ENCODE measurements around the gene PROX1. TPM values are rescaled to one million over a fixed set of nuclear protein-coding genes. Genes with fewer than 3 reads are reported as not detected.
"Not testable (repeated sequence)": the region's sequence is repeated elsewhere in the genome, so short reads cannot be mapped to it uniquely, and the experiment has no call there.

The PROX1 gene
- total RNA-seq, 8 experiments from 2014 or later, result 0.15 to 47.7 (median 11.5) TPM

DNA sequence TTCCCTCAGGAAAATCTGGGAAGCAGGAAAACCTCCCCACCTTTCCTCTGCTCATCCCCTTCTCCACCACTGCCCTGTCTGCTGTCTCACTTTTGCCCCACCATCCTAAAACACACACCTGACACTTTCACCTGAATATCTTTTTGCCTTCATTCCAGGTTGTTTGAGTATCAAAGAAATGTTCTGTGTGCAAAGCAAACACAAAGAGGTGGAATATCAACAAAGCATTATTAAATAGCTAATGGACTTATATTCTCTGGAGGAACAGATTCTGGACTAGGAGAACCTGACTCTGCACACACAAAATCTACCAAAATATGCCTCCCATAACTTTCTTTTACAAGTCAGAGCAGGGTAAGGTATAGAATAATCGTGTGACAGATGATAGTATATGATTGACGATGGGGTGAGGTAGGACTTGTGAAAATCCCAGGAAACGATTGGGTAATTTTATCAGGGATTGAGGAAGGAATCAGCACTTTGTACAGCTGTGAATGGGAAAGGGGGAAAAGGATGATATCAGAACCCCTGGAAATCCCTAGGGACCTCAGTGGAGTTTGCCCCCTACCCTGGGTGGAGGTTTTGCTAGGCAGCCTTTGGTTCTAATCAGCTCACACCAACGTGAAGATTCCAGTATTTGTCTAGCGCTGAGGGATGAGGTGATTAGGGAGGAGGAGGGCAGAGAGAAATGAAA is 87.7 kb downstream of the PROX1 start:
- no peak overlapping the region for H3K4me3 ChIP-seq
- H3K27ac ChIP-seq, result no peak overlapping the region
- ATAC-seq (replicated peaks in 6 of 8), result no peak
- peaks cover 42 to 66% of the 10 kb centered on the region in 2 donors for H3K4me1 ChIP-seq (replicated peaks in 1 of 2)
- in situ Hi-C loops (cut with MboI; ENCODE audit: low pct_unique_long_range_greater_than_20kb in 2 of 9, low sequenced_read_pairs in 9 of 9, unreplicated experiment in 9 of 9), result no loop called here
- 0 to 100% (median 71%) methylated on average over 1 to 5 of the region's 5 CpGs; no CpG with 5 or more reads in 1 of the 10 experiments for WGBS, 10 experiments

DNA sequence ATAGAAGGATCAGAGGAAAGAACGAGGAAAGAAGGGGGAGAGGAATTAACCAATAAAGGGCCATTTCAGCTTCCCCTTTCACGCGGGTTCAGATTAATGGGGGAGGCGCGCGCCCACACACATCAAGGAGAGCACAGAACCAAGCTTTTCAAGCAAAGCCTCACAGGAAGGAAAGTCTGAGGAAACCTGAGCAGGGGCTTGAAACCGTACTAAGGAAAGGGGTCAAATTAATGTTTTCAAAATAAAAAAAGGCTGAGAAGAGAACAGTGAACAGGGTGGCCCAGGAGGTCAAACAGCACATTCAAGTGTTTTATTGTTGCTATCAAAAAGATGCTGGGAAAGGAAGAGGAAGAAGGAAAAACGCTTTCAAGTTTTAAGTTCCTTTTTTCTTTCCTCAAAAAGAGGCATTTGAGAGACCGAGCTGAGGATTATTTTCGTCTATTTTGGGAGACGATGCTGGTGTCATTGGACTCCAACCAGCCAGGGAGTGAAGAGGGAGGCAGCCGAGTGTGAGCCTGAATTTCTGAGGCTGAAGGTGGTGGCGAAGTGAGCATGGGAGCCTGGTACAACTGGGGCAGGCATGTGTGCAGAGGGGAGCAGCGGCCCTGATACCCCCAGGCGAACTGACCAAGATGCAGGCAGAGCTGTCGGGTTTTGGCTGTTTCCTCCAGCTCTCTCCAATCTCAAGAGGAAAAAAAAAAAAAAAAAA is 88.4 kb downstream of the PROX1 start:
- 9 to 92% (median 79%) methylated on average over 3 to 16 of the region's 16 CpGs for WGBS, 10 experiments
- no peak overlapping the region for H3K27ac ChIP-seq
- in situ Hi-C loops (cut with MboI; ENCODE audit: low pct_unique_long_range_greater_than_20kb in 2 of 9, low sequenced_read_pairs in 9 of 9, unreplicated experiment in 9 of 9), result no loop called here
- no peak overlapping the region for H3K4me3 ChIP-seq
- ATAC-seq (replicated peaks in 6 of 8), result no peak
- H3K4me1 ChIP-seq (replicated peaks in 1 of 2), result peaks cover 40 to 65% of the 10 kb centered on the region in 2 donors

GRCh38 chr1:214076708-214077065 is 88.9 kb downstream of the PROX1 start:
- 19 to 96% (median 70%) methylated on average over 2 to 7 of the region's 7 CpGs for WGBS, 10 experiments
- Histone ChIP-seq H3K4me3 (no peak overlapping the region), H3K4me1 (replicated peaks in 1 of 2) (peaks cover 35 to 60% of the 10 kb centered on the region in 2 donors), H3K27ac (no peak overlapping the region)
- in situ Hi-C loops (cut with MboI; ENCODE audit: low pct_unique_long_range_greater_than_20kb in 2 of 9, low sequenced_read_pairs in 9 of 9, unreplicated experiment in 9 of 9), result no loop called here
- no peak for ATAC-seq (replicated peaks in 6 of 8)

DNA sequence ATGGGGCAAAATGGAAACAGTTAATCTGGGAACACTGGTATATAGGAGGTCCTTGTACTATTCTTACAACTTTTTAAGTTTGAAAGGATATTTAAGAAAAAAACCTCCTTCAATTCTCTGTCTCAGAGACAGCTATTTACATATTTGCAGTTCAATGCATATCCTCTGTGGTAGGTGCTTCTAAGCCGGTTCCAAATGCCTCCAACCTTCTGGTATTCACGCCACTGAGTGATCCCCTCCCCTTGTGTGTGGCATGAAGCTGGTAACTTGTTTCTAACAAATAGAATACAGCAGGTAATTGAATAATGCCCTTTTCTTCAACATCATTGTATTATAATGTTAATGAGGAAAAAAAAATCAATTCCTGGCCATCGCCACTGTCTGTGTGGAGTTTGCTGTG is 91.2 kb downstream of the PROX1 start:
- in situ Hi-C loops (cut with MboI; ENCODE audit: low pct_unique_long_range_greater_than_20kb in 2 of 9, low sequenced_read_pairs in 9 of 9, unreplicated experiment in 9 of 9), result no loop called here
- H3K4me3 ChIP-seq, result no peak overlapping the region
- H3K27ac ChIP-seq, result no peak overlapping the region
- WGBS, 10 experiments, result 0 to 80% (median 38%) methylated on average over 1 to 3 of the region's 3 CpGs; no CpG with 5 or more reads in 4 of the 10 experiments
- H3K4me1 ChIP-seq (replicated peaks in 1 of 2), result peaks cover 27 to 37% of the 10 kb centered on the region in 2 donors
- no peak for ATAC-seq (replicated peaks in 6 of 8)

GRCh38 chr1:214085325-214085724 is 97.6 kb downstream of the PROX1 start:
- in situ Hi-C loops (cut with MboI; ENCODE audit: low pct_unique_long_range_greater_than_20kb in 2 of 9, low sequenced_read_pairs in 9 of 9, unreplicated experiment in 9 of 9), result loop anchor here in 1 of 9 experiments (10.0 kb wide), 1 partner anchor 61 kb away; no protein-coding TSS in a partner anchor
- ATAC-seq (replicated peaks in 6 of 8), result no peak
- Histone ChIP-seq H3K4me3 (no peak overlapping the region), H3K27ac (no peak overlapping the region), H3K4me1 (replicated peaks in 1 of 2) (no peaks in the 10 kb centered on the region)
- 13 to 100% (median 92%) methylated on average over 2 of the region's 2 CpGs for WGBS, 10 experiments

DNA sequence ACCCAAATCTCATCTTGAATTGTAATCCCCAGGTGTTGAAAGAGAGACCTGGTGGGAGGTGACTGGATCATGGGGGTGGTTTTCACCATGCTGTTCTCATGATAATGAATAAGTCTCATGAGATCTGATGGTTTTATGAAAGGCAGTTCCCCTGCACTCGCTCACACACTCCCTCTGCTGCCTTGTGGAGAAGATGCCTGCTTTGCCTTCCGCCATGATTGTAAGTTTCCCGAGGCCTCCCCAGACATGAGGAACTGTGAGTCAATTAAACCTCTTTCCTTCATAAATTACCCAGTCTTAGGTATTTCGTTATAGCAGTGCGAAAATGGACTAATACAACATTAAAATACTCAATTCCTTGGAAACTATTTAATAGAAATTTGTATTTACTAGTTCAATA is 99.2 kb downstream of the PROX1 start:
- Histone ChIP-seq H3K4me3 (no peak overlapping the region), H3K4me1 (replicated peaks in 1 of 2) (no peaks in the 10 kb centered on the region)
- in situ Hi-C loops (cut with MboI; ENCODE audit: low pct_unique_long_range_greater_than_20kb in 2 of 9, low sequenced_read_pairs in 9 of 9, unreplicated experiment in 9 of 9), result loop anchor here in 1 of 9 experiments (10.0 kb wide), 1 partner anchor 62 kb away; no protein-coding TSS in a partner anchor

GRCh38 chr1:214089003-214089402 is 101.2 kb downstream of the PROX1 start:
- H3K4me3 ChIP-seq, result not testable (repeated sequence)
- 6 to 100% (median 81%) methylated on average over 1 to 2 of the region's 2 CpGs for WGBS, 10 experiments

More for the DNA sequence above, 99.2 kb downstream of the PROX1 start:
- 24 to 100% (median 69%) methylated on average over 1 to 5 of the region's 5 CpGs; no CpG with 5 or more reads in 2 of the 10 experiments for WGBS, 10 experiments
- ATAC-seq (replicated peaks in 6 of 8), result no peak
- H3K27ac ChIP-seq, result no peak overlapping the region

More at GRCh38 chr1:214089003-214089402, 101.2 kb downstream of the PROX1 start:
- in situ Hi-C loops (cut with MboI; ENCODE audit: low pct_unique_long_range_greater_than_20kb in 2 of 9, low sequenced_read_pairs in 9 of 9, unreplicated experiment in 9 of 9), result loop anchor here in 1 of 9 experiments (10.0 kb wide), 1 partner anchor 64 kb away; no protein-coding TSS in a partner anchor
- ATAC-seq (replicated peaks in 6 of 8); H3K4me1 ChIP-seq (replicated peaks in 1 of 2); H3K27ac ChIP-seq: not testable (repeated sequence)

Measured in motor neuron (in vitro differentiated cells).